GM12878 (cell line): ENCODE results near the gene SF3B6. TPM values are rescaled to one million over a fixed set of nuclear protein-coding genes. Genes with fewer than 3 reads are reported as not detected.

Experiments
- CBX3 ChIP-seq: fragments of 200-600 bp; sonication (generic); IDR thresholded peaks from 2 replicates; pipeline ENCODE4 v1.6.1; 2016; ENCODE audit warnings: low read depth, borderline replicate concordance
- CREM ChIP-seq: IDR thresholded peaks from 2 replicates; pipeline ENCODE4 v1.6.1; 2014; ENCODE audit warnings: antibody characterized with exemption, low read depth
- CUX1 ChIP-seq: IDR thresholded peaks from 2 replicates; pipeline ENCODE4 v1.6.1; 2012; ENCODE audit warnings: improper control_type of control experiment, low read depth, low read length; ENCODE audit not compliant: insufficient replicate concordance
- E2F8 ChIP-seq: fragments of 450-650 bp; IDR thresholded peaks from 2 replicates; pipeline ENCODE4 v1.6.1; 2018; ENCODE audit warnings: mild to moderate bottlenecking, low read depth, moderate library complexity; ENCODE audit not compliant: partially characterized antibody
- E4F1 ChIP-seq: fragments of 450-650 bp; IDR thresholded peaks from 2 replicates; pipeline ENCODE4 v1.6.1; 2018; ENCODE audit warnings: borderline replicate concordance, mild to moderate bottlenecking; ENCODE audit not compliant: partially characterized antibody
- GABPA ChIP-seq: IDR thresholded peaks from 2 replicates; pipeline ENCODE4 v1.6.1; 2014; ENCODE audit warnings: antibody characterized with exemption, low read depth, mild to moderate bottlenecking, inconsistent platforms
- HDAC6 ChIP-seq: fragments of 200-600 bp; sonication (generic); IDR thresholded peaks from one replicate; pipeline ENCODE4 v1.8.0; 2017; ENCODE audit warnings: antibody characterized with exemption; ENCODE audit not compliant: unreplicated experiment
- MTA2 ChIP-seq: fragments of 450-650 bp; IDR thresholded peaks from 2 replicates; pipeline ENCODE4 v1.6.1; 2016; ENCODE audit warnings: low read depth, mild to moderate bottlenecking, moderate library complexity
- MYC ChIP-seq: IDR thresholded peaks from 2 replicates; pipeline ENCODE4 v1.6.1; 2011; ENCODE audit warnings: mild to moderate bottlenecking, low read length, moderate library complexity, inconsistent platforms; ENCODE audit not compliant: insufficient read depth, insufficient replicate concordance, insufficient read length, severe bottlenecking
- PAX5 ChIP-seq: IDR thresholded peaks from 2 replicates; pipeline ENCODE4 v1.6.1; 2011; ENCODE audit warnings: low read depth, low read length, borderline replicate concordance
- RB1 ChIP-seq: fragments of 450-650 bp; formaldehyde crosslinking; IDR thresholded peaks from 2 replicates; pipeline ENCODE4 v1.6.1; 2017; ENCODE audit warnings: mild to moderate bottlenecking, borderline replicate concordance
- SMC3 ChIP-seq: IDR thresholded peaks from 2 replicates; pipeline ENCODE4 v1.6.1; 2011; ENCODE audit warnings: low read length, improper control_type of control experiment, borderline replicate concordance
- SUPT20H ChIP-seq: IDR thresholded peaks from 2 replicates; pipeline ENCODE4 v1.6.1; 2011; ENCODE audit warnings: low read depth, mild to moderate bottlenecking, low read length, moderate library complexity, borderline replicate concordance; ENCODE audit not compliant: control insufficient read depth
- TBL1XR1 ChIP-seq: IDR thresholded peaks from 2 replicates; pipeline ENCODE4 v1.6.1; 2012; ENCODE audit warnings: low read depth, low read length, improper control_type of control experiment
- ZNF274 ChIP-seq: IDR thresholded peaks from one replicate; pipeline ENCODE4 v1.8.0; 2011; ENCODE audit not compliant: insufficient read length, insufficient read depth
- ZNF384 ChIP-seq: IDR thresholded peaks from 2 replicates; pipeline ENCODE4 v1.6.1; 2012; ENCODE audit warnings: low read depth, mild to moderate bottlenecking, low read length, improper control_type of control experiment, borderline replicate concordance
- ZNF622 ChIP-seq: fragments of 450-650 bp; IDR thresholded peaks from 2 replicates; pipeline ENCODE4 v1.6.1; 2017; ENCODE audit warnings: mild to moderate bottlenecking, inconsistent platforms
- polyA plus RNA-seq, 11 experiments: library from polyadenylated mRNA; depleted of rRNA in 4 of 11; unstranded in 6 of 11; stranded (reverse) in 5 of 11; fragments of >200 nt; fragmentation: Nextera tagmentation in 4 of 11; fragmentation: Illumina TruSeq in 1 of 11; extraction: Ambion mirVana in 4 of 11; extraction: Trizol in 1 of 11; gene quantifications; 1 replicate in 1 of 11; 2 replicates in 10 of 11; pipeline versions ENCODE4 v1.2.1 to v1.2.3, GENCODE V29; 2011 to 2016; ENCODE audit warnings: inconsistent platforms in 2 of 11, missing spikeins in 2 of 11, low read depth in 1 of 11
- total RNA-seq, 4 experiments: library from RNA; depleted of rRNA in 3 of 4; stranded (reverse); fragments of >200 nt in 3 of 4; fragmentation: Illumina TruSeq in 1 of 4; extraction: Trizol in 1 of 4; gene quantifications; 2 replicates each; pipeline versions ENCODE4 v1.2.1 to v1.2.3, GENCODE V29; 2013 to 2021

The SF3B6 gene
- total and polyA plus RNA-seq, 10 of the 15 experiments (the other 5 are each of a cell fraction or from before 2014, with no cell fraction given) = 118 to 584 (median 270) TPM

GRCh38 chr2:24075915-24076848 is at the start of gene SF3B6 (continued):
- TF ChIP-seq CUX1 (no peak), MYC (peak; percentile 52), SMC3 (no peak), E2F8 (peak; percentile 95), ZNF274 (no peak), E4F1 (peak; percentile 92), ZNF384 (peak; percentile 32), CREM (peak; percentile 100), SUPT20H (no peak), MTA2 (peak; percentile 60), RB1 (peak; percentile 96), ZNF622 (no peak), HDAC6 (no peak), PAX5 (no peak; the same call in 1 of the 2 replicates), TBL1XR1 (peak; percentile 90), CBX3 (no peak), GABPA (peak; percentile 99)
